Activated CD4-positive, alpha-beta T cell treated with anti-CD3 and anti-CD28 coated beads, Interleukin-2, amount 50 U/mL, for 4 hours (primary cell): ENCODE data around the gene ACCS.

ENCODE experiments used
- DNase-seq, 2 experiments: peaks; one replicate each; pipeline ENCODE4 v3.0.0-alpha.2; 2020

Gene ACCS

DNA sequence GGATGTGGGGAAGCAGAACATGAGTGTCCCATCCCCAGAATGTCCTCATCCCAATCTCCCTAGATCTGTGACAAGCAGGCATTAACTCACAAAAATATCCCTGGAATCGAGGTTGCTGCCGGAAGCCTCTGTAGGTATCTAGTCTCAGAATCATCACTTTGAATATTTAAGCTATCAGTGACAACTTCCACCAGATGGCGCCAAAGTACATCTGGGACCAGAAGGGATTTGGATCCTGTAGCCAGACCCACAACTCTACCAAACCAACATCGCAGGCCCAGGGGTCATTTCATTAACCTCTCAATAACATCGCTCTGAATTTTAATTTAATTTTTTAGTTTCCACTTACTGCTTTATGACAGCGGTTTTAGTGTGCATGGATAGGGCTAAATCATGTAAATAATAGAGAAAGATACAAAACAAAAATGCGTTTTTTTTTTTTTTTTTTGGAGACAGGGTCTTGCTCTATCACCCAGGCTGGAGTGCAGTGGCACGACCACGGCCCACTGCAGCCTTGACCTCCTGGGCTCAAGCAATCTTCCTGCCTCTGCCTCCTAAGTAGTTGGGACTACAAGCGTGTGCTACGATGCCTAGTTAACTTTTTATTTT lies 28.3 kb downstream of the ACCS start:
- peak; percentile 74 to 77 for DNase-seq

DNA sequence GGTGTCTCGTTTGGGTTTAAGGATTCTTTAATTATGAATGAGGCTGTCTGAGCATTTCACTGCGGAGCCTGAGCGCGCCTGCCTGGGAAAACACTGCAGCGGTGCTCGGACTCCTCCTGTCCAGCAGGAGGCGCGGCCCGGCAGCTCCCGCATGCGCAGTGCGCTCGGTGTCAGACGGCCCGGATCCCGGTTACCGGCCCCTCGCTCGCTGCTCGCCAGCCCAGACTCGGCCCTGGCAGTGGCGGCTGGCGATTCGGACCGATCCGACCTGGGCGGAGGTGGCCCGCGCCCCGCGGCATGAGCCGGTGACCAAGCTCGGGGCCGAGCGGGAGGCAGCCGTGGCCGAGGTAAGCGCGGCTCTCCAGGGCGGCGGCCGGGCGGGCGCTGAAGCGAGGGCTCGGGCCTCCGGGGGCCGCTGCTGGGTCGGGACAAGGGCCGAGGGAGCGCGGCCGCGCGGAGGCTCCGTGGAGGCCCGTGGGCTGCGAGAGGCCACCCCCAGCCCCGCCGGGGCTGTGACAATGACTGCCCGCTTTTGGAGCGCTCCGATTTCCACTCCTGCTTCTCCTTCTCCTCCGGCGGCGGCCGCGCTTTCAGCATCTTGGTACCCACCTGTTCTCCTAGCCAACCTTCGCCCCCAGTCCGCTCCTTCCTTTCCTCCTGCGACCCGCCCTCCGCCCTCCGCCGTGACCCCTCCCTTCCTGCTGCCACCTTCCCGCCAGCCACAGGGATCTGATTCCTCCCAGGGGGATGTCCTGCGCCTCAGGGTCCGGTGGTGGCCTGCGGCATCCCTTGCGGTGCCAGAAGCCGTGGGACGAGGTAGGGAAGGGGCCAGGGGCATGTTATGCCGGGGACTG lies 29.7 kb downstream of the ACCS start, which contains the start of gene EXT2:
Gene EXT2, plus strand, starts transcription at position 173 of the 854 bp plus-strand sequence. CDS start 12,035 bp downstream, outside the sequence.
- DNase-seq, result peak; percentile 80 to 82

DNA sequence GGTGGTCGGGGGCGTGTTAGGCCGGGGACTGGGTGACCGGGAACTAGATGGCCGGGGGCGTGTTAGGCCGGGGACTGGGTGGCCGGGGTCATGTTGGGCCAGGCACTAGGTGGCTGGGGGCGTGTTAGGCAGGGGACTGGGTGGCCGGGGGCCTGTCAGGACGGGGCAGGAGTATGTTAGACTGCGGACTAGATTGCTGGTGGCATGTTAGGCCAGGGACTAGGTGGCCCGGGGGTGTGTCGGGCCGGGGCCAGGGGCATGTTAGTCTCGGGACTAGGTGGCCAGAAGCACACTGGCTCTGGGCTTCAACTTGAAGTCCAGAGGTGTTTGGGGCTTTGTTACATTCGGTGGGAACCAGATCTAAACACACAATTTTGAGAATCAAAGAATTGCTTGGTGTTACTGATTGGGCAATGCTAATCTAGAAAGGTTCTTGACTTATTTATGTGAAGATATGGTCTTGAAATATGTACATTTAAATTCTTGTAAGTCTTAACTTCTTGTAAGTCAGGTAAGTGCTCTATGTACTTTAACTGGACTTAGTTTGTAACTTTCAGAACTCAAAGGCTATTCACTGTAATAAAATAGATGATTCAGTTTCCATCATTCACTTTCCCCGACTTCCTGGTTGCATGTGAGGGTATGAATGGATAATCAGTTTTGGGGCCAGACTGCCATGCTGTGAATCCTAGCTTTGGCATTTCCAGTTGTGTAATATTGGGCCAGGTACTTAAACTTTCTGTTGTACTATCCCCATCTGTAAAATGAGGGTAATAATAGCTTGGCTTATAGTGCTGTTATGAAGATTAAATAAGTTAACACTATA lies 30.5 kb downstream of the ACCS start:
- peak in 1 of 2 experiments; percentile 4 for DNase-seq

DNA sequence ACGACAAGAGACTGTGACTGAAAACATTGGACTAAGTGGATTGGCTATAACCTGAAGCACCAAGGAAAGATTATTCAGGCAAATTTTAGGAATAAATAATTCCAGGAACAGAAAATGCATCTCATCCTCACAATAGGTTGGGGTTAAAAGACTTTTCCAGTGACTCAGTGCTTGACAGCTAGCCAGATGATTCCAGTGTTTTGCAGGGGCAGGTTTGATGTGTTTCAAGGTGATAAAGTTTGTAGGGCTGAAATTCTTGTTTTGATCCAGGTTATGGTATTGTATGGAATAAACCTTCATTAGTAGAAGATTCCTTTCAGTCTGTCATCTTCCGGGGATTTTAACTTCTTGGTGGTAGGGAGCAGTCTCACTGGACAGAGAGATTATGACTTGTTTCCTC lies 31.8 kb downstream of the ACCS start:
- no peak for DNase-seq

DNA sequence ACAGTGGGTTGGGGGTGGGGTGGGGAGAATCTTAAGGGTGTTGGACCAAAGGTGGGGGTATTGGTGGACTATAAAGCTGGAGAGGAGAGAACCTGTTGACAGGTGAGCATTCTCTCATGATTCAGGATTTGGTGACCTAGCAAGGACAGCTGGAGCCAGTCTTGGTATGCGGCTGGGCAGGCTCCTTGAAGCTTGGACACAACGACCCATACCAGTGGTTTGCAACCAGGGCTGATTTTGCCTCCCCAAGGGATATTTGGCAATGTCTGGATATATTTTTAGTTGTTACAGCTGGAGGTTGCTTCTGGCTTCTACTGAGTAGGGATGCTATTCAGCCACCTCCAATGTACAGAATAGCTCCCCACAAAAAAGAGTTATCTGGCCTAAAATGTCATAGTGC lies 35.0 kb downstream of the ACCS start:
- DNase-seq, result no peak

DNA sequence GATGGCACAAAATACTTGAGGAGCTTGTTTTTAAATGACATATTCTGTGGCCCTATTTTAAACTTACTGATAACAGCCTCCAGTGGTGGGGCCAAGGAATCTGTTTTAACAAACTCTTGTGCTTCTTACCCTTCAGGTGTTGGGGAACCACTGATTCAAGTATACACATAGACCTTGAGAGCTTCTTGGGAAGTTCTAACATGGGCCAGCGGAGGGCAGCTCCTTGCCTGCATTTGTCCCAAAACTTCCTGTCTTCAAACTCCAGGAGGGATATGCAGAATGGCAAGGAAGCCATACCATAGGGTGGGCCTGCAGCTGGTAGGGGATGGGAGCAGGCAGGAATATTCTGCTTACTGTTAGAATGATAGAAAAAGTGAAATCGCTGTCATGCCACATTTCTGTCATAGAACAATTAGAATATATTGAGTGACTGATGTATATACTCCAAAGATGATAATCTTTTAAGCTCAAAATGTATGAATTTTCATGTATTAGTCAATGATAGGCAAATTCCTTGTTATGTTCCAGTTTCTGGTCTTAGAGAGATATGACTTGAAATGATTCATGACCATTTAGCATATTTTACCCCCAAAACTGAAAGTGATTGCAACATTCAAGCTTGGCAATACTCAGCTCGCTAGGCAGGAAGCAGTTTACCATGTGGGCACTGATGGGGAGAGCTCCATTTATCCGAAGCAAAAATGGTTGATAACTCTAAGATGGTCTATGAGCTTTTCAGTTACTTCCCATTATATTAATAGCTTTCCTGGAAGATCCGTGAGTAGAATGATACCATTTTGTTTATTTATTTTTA lies 38.6 kb downstream of the ACCS start:
- DNase-seq, result no peak

DNA sequence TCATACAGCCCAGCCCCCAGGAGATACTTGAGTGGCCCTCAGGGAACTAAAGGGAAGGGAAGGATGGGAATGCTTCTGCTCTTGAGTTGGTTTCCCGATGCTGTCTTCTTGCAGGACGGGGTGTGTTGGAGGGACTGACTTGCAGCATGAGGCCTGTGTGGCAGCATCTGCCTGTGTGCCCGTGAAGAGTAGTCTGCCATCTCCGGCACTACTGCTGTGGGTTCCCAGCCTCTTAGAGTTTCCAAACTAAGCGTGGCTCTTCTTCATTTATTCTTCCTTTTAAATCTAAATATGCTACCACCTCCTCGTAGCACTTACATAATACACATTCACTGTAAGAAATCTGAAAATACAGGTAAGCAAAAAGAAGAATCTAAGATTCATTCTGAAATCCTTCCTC lies 42.2 kb downstream of the ACCS start:
- DNase-seq, result no peak

DNA sequence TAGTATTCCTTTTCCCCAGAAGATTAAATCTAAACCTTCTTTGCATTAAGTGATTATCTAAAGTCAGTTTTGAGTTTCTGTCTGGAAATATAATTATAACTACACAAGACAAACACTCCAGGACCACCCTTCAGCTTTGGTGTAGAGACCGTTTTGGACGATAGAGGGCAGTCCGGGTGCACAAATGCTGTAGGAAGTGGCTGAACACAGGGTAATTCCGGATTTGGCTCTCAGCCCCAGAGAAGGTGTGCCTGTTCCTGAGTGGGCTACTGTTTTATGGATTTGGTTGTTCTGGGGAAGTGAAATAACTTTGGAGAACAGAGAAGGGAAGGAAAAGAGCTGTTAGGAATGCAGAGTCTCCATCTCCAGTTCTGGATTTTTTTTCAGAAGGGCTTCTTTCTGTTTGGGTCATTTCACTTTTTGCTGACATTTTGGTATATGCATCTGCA lies 44.2 kb downstream of the ACCS start:
- DNase-seq, result peak; percentile 35 to 42

DNA sequence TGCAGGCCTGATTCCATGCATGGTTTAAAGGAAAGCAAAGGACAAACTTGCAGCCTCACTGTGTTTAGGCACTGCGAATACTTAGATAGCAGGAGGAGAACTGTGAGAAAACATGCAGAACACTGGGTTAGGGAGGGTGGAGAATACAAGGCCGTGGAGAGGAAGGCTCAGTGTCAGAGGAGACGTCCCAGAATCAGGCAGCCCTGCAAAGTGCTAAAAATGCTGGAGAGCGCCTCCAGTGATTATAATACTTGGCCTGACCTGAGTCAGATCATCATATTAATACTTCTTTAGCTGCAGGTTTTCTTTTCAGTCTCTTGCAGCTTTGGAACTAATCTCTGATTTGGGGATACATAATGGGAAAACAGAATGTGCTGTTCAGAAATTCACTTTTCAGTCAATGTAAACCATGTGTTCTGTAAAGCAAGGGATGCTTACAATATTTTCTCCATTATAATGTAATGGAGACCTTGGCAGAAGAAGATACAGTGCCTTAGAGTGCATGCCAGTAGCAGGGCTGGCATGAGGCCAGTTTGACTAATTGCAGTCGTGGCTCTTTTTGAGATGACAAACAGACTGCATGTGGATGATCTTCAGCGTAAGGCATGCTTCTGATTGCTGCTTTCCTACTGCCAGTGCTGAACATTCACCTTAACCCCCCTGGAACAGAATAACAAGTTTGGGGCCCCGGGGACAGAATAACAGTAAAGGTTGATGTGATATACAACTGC lies 46.2 kb downstream of the ACCS start:
- DNase-seq, result no peak

DNA sequence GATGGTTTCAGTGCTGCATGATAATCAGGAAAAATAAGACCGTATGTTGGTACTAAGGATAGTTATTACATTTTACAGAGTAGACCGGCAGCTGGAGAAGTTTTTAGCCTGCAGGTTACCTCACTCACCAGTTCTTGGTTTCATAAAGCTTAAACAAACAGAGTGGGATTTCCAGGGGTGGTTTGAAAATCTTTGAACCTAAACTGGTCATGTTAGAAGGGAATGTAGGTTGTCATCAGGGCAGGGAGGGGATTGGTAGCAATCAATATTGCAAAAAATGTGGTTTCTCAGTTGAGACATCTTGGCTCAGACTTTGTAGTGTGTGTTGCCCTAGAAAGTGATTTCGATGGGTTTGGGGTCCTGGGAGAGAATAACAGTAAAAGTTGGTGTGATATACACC lies 46.9 kb downstream of the ACCS start:
- no peak for DNase-seq

DNA sequence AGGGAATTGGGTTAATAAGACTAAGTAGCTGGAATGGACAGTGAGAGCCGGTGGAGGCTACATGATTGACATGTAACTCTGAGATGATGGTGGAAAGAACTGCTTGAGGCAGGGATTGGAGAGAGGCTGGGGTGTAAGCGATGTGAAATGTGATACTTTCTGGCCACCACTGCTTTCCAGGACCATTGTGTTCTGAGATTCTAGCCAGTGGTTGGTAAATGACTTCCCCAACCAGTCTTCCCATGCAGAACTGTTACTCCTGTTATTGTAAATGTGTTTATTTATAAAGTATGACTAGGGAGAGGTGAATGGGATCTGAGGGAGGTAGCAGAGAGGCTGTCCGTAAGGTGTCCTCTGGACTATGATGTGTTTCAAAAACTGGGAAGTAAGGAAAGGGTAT lies 47.5 kb downstream of the ACCS start:
- DNase-seq, result no peak

DNA sequence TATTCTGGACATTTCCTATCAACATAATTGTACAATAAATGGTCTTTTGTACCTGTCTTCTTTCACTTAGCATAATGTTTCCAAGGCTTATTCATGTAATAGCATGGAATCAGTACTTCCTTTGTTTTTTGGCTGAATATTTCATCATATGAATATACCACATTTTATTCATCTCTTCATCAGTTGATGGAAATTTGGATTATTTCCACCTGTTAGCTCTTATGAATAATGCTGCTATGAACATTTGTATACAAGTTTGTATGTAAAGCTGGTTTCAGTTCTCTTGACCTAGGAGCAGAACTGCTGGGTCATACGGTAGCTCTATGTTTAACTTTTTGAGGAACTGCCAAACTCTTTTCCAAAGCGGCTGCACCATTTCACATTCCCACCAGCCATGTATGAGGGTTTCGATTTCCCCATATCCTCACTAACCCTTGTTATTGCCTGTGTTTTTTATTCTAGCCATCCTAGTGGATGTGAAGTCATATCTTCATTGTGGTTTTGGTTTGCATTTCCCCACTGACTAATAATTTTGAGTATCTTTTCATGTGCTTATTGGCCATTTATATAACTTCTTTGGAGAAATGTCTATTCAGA lies 50.3 kb downstream of the ACCS start:
- no peak for DNase-seq

DNA sequence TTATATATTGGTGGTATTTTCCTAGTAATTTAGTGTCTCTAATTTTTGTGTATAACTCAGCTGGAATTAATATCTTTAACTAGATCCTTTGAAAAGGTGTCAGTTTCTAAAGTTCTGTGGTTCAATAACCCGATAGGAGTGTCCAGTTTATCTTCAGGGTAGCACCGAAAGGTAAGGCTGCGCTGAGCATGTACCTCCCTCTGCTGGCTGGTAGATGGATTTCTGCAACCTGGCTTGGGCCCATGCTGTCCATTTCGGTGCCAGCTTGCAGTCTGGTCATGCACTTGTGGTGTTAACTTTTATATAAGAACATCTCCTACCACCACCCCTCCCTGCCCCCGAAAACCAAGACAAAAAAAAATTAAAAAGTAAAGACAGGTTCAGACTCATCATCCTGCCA lies 54.1 kb downstream of the ACCS start:
- no peak for DNase-seq

DNA sequence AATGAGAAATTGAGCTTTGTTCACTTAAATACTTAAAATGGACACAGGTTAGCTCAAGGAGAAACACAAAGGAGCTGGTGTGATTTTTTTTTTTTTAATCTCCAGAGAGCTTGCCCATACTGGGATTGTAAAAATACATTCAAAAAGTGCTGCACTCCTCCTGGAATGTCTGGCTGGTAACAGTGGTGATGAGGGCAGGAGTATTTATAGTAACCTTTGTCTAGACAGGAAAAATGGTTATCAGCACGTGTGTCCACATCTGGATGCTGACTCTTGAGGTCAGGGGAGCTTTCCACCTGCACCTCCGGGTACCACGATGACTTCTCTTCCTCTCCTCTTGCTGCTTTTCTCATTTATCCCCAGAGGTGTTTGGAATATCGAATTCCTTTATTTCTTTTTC lies 59.5 kb downstream of the ACCS start:
- DNase-seq, result no peak

DNA sequence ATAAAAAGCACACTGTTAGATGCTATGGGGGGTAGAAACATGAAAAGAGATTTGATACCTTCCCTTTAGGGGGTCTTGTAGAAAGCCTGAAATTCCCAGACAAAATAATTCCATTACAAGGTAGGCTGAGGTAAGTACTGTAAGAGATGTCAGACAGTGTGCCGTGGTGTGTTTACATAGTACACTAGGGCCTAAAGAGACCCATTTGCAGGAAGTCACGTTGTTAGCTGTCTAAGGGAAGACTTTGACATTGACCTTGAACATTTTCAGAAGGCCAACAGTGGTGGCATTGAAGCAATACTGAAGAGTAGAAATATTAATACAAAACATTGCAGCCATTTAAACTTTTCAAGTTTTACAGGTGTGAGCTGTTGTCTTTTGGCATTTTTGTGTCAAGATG lies 60.2 kb downstream of the ACCS start:
- DNase-seq, result no peak

DNA sequence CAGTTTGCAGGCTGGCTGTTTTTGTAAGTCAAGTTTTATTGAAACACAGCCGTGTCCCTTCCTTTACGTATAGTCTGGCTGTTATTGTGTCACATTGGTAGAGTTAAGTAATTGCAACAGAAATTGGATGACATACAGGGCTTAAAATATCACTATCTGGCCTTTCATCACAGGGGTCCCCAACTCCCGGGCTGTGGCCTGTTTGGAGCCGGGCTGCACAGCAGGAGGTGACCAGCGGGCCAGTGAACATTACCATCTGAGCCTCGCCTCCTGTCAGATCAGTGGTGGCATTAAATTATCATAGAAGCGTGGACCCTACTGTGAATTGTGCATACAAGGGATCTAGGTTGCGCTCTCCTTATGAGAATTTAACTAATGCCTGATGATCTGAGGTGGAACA lies 61.1 kb downstream of the ACCS start:
- no peak for DNase-seq

DNA sequence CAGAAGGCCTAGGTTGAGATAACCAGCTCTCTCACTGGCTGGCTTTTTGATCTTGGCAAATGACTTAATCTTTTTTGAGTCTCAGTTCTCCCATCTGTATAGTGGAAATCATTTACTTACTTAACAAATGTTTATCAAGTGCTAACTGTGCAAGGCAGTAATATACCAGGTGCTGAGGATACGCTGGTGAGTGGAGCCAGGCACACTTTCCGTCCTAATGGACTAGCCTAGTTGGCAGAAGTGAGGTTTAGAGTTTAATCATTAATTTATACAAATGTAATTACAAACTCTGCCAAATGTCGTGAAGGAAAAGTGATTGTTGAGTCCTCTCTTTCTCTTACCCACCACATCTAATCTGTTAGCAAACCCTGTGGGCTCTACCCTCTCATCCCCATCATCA lies 62.7 kb downstream of the ACCS start:
- DNase-seq, result no peak

DNA sequence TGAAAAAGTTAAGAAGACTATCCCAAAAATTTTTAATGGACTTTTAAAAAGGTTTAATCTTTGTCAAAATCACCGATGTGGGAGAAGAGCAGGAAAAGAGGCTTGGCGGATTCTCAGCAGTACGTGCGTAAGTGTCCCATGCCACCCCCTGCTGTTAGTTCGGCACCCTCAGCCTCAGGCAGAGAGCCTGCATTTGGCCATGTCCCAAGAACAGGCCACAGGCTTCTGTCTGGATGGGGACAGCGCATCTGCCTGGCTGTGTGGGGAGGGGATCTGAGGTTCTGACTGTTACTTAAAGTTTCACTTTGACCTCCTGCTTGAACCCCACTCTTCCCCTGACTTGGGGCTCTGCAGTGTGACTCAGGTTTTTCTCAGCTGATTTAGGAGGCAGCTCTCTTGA lies 64.7 kb downstream of the ACCS start:
- no peak for DNase-seq

DNA sequence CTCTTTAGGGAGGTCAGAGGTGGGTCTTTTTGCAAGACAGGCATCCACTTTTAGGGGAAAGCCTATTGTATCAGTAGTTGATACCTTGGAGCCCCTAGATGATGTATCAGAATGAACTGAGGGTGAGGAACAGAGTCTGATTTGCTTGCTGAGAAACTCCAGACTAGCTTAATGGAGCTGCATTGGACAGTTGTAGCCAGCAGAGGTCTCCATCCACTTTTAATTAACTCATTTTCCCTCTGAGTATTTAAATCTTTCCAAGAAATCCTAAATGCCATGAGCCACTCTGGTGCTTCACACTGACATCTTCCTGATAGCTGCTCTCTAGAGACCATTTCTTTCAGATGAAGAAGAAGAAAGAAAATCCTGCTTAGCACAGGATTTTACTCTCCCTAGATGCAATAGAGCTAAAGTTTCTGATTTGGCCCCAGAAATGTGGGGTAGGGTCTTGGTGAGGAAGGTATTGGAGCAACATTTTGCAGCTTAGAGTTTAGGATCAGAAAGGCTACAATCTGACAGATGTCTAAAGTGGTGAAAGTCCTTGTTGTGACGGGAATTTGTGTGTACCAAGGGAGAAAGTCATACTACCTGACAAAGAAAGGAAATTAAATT lies 67.4 kb downstream of the ACCS start:
- no peak for DNase-seq
